Fibroblast of pulmonary artery (primary cell): ENCODE data around the gene IL1RAPL2.
"Not testable (repeated sequence)": the region's sequence is repeated elsewhere in the genome, so short reads cannot be mapped to it uniquely, and the experiment has no call there.

Experiments
- DNase-seq: peaks from one replicate; pipeline ENCODE4 v3.0.0-alpha.2; 2010; ENCODE audit warnings: low read depth
- H3K4me3 ChIP-seq: replicated peaks from 2 replicates; pipeline ENCODE4 v1.5.1; 2011; ENCODE audit warnings: low read depth, mild to moderate bottlenecking, control low read depth, low read length, moderate library complexity
- TF ChIP-seq, protein P1 (sequence below): IDR thresholded peaks from 2 replicates; pipeline ENCODE4 v1.5.1; 2011; ENCODE audit warnings: mild to moderate bottlenecking, control low read depth, low read length, inconsistent platforms; ENCODE audit errors: missing control alignments

IL1RAPL2 gene

DNA sequence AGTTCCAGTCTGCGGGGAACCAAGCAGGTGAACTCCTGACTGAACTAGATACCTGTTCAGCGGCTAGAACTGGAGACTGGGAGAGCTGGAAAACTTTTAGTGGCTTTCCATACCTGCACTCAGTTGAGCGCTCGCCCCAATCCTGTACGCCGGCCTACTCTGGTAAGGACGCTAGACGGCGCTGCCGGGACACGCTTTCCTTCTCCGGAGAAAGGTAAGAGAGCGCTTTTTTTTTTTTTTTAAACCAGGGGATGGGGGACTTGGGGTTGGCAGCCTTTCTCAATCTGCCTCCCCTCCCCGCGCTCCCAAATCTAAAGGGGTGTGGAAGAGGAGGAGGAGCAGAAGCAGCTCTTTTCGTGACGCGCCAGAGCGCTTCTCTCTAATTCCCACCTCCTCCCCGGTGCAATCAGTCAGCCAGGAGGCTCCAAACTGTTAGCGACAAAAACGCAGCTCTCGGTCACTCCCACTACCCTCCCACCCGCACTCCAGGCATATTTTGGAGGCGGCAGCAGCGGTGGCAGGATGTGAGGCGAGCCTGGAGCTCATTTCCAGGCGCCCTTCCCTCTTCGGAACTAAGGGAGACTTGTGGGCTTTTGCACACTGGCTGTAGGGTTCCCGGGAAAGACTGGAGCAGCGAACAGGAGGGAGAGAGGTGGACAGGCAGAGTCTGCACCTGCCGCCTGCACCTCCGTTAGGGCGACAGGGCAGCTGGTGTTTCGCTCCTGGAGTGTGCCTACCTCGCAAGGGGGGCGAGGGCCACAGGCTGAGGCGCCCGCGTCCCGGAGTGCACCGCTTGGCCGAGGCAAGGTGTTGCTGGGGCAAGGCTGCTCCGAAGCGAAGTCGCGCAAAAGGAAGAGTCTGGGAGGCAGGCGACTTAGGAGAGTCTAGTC is at the start of gene IL1RAPL2:
Gene IL1RAPL2 (plus strand): TSS at position 409 of the 890 bp plus-strand sequence.
- no peak within 1 kb of the TSS for H3K4me3 ChIP-seq
- TF ChIP-seq, protein P1, sequence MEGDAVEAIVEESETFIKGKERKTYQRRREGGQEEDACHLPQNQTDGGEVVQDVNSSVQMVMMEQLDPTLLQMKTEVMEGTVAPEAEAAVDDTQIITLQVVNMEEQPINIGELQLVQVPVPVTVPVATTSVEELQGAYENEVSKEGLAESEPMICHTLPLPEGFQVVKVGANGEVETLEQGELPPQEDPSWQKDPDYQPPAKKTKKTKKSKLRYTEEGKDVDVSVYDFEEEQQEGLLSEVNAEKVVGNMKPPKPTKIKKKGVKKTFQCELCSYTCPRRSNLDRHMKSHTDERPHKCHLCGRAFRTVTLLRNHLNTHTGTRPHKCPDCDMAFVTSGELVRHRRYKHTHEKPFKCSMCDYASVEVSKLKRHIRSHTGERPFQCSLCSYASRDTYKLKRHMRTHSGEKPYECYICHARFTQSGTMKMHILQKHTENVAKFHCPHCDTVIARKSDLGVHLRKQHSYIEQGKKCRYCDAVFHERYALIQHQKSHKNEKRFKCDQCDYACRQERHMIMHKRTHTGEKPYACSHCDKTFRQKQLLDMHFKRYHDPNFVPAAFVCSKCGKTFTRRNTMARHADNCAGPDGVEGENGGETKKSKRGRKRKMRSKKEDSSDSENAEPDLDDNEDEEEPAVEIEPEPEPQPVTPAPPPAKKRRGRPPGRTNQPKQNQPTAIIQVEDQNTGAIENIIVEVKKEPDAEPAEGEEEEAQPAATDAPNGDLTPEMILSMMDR: peak; percentile 43
- peak; percentile 11 for DNase-seq

DNA sequence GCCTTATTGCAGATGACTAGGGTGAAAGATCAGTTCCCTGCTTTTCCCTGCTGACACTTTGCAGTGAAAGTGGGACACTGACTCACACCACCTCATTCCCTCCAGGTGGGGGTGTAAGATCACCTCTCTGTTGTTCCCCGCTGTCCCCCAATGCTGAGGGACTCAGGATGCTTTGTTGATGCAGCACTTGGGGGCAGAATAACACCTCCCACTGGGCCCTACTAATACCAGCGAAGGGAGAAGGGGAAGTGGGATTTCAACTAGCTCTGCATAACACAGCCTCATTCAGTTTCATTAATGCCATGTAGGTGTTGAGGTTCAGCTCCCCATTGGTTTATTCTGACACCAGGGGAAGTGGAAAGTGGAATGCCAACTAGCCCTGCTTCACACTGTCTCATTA is 43.6 kb upstream of the IL1RAPL2 start:
- TF ChIP-seq, protein P1: no peak
- H3K4me3 ChIP-seq: no peak overlapping the region
- no peak for DNase-seq

DNA sequence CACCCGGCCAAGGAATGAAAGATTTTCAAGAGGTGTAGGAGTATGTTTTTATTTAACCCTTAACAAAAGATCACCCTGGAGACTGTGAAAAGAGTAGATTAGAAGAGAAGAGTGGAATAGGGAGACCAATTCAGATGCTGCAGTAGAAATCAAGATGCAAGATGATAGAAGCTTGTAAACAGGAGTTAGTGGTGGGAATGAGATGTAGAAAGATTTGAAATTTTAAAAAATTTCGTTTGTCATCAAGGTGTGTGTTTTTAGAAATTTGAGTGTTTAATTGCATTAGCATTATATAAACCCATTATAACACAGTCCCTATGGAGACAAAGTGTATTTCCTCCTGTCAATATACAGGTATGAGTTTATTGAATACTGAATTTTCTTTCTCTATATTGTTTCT is 42.1 kb upstream of the IL1RAPL2 start:
- H3K4me3 ChIP-seq: no peak overlapping the region
- TF ChIP-seq, protein P1: no peak
- no peak for DNase-seq

DNA sequence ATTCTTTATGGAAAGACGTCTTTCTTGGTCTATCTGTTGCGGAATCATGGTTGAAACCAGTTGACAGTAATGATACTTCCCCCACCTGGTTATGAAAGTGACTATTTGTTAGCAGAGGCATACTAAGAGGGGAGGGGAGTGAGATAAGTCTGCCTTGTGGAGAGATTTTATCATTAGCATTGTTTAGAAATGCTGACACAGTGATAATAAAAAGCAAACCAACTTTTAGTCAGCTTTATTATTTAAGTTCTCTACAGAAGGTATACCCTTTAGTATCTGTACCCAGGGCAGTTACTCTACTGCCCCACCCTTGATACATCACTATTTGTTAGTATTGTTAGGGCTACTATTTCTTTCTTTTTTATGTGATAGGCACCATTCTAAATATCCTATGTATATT is 26.9 kb upstream of the IL1RAPL2 start:
- TF ChIP-seq, protein P1: no peak
- no peak overlapping the region for H3K4me3 ChIP-seq
- DNase-seq: no peak

DNA sequence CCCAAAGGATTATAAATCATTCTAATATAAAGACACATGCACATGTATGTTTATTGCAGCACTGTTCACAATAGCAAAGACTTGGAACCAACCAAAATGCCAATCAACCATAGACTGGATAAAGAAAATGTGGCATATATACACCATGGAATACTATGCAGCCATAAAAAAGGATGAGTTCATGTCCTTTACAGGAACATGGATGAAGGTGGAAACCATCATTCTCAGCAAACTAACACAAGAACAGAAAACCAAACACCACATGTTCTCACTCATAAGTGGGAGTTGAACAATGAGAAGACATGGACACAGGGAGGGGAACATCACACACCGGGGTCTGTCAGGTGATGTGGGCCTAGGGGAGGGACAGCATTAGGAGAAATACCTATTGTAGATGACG is 23.6 kb upstream of the IL1RAPL2 start:
- DNase-seq, H3K4me3 ChIP-seq: not testable (repeated sequence)

DNA sequence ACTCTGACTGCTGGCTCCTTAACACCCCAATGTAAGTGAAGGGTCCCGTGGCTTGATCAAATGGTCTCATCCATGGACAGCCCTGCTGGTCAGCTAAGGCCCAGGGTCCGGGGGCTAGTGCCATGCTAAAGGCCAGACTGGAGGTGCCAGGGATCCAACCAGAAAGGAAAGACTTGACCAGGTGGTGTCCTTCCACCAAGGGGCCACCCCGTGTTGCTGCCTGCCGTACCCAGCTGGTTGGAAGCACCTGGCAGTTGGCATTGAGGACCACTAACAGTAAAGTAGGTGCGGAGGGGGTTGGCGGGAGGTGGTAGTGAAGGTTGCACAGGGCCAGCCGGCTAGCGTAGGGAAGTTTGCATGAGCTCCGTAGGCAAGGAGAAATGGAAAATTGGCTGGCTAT is 1.7 kb upstream of the IL1RAPL2 start:
- DNase-seq: no peak
- no peak overlapping the region for H3K4me3 ChIP-seq
- TF ChIP-seq, protein P1: no peak

DNA sequence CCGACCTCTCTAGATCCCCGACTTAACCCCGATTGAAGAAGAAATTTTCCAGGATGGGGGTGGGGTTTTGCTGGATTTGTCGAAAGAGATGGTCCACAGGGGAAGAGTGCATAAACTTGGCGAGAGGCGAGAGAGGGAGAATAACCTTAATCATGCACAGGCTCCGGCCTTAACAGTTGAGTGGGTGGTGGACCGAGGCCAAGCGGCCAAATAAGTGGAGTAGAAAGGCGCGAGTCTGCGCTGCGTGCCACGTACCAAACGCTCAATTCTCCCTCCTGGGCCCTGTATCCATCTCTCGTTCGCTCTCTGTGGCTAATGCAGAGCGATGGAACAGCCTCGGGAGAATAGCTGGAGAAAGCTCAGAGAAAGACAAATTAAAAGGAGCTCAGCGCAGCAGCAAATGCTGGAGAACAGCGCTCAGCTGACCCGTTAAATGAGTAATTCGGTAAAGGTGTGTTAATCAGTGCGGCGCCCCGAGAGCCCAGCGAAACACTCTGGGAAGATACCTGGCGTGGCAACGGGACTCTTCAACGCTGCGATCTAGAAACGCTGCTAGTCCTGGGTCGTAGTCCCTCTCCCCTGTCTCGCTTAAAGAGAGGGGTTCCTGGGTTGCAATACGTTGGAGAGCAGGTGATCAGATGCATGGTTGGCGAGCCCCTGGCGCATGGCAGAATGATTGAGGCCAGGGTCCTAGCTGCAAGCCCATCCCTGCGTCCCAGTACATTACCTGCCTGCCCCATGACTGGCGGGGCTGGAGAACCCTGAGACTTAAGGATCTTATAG is 887 bp upstream of the IL1RAPL2 start:
- H3K4me3 ChIP-seq: no peak overlapping the region
- TF ChIP-seq, protein P1: no peak
- DNase-seq: no peak
